Vagina (tissue), 2 donors: ENCODE data around the gene NUP188.

ENCODE experiments used
- POLR2A ChIP-seq, 2 donors: fragments of 450-650 bp; IDR thresholded peaks; one replicate each; pipeline ENCODE4 v1.6.1; 2017; ENCODE audit warnings: antibody characterized with exemption in 2 of 2, mild to moderate bottlenecking in 2 of 2, moderate library complexity in 2 of 2
- POLR2AphosphoS5 ChIP-seq, 2 donors: sonication (generic); formaldehyde crosslinking; IDR thresholded peaks; one replicate each; pipeline ENCODE4 v1.9.0; 2017; ENCODE audit warnings: antibody characterized with exemption in 2 of 2, mild to moderate bottlenecking in 2 of 2, low read depth in 1 of 2; ENCODE audit not compliant: insufficient read depth in 1 of 2
- TF ChIP-seq, protein P1 (sequence below), 3 experiments: fragments of 450-650 bp in 2 of 3; fragments of 200-600 bp in 1 of 3; sonication (generic) in 1 of 3; IDR thresholded peaks; one replicate each; pipeline ENCODE4 v1.5.1; 2017 to 2019; ENCODE audit warnings: antibody characterized with exemption in 3 of 3, mild to moderate bottlenecking in 2 of 3, moderate library complexity in 2 of 3

DNA sequence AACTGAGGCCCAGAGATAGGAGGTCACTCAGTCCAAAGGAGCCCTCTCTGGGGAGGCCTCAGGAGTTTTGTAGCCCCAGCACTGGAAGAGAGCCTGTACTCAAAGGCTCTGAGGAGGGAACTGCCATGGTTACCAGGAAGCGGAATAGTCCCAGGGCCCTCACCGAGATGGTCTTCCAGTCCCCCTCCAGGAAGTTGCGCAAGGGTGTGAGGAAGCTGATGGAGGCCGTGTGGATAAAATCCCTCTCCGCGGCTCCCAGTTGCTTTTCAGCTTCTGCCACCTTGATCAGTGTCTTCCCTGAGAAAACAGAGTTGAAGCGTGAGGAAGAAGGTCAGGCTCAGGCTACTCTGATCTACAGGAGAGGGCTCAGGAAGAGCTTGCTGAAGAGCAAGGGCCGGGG, 67.1 kb downstream of the NUP188 start:
- TF ChIP-seq POLR2A (IDR thresholded peaks at IDR 0.05) (no peak), POLR2AphosphoS5 (IDR thresholded peaks at IDR 0.05; ENCODE audit: insufficient read depth in 1 of 2, low read depth in 1 of 2) (no peak)
- TF ChIP-seq, protein P1, sequence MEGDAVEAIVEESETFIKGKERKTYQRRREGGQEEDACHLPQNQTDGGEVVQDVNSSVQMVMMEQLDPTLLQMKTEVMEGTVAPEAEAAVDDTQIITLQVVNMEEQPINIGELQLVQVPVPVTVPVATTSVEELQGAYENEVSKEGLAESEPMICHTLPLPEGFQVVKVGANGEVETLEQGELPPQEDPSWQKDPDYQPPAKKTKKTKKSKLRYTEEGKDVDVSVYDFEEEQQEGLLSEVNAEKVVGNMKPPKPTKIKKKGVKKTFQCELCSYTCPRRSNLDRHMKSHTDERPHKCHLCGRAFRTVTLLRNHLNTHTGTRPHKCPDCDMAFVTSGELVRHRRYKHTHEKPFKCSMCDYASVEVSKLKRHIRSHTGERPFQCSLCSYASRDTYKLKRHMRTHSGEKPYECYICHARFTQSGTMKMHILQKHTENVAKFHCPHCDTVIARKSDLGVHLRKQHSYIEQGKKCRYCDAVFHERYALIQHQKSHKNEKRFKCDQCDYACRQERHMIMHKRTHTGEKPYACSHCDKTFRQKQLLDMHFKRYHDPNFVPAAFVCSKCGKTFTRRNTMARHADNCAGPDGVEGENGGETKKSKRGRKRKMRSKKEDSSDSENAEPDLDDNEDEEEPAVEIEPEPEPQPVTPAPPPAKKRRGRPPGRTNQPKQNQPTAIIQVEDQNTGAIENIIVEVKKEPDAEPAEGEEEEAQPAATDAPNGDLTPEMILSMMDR (IDR thresholded peaks at IDR 0.05) = no peak
